ENCODE results near the gene ELOVL7. TPM values are rescaled to one million over a fixed set of nuclear protein-coding genes. Genes with fewer than 3 reads are reported as not detected.
A peak's percentile ranks its signal among the peaks of the same experiment; 100 is the strongest.

ELOVL7 gene
- total RNA-seq, 1 experiment from 2014 or later = 2.5 TPM

DNA sequence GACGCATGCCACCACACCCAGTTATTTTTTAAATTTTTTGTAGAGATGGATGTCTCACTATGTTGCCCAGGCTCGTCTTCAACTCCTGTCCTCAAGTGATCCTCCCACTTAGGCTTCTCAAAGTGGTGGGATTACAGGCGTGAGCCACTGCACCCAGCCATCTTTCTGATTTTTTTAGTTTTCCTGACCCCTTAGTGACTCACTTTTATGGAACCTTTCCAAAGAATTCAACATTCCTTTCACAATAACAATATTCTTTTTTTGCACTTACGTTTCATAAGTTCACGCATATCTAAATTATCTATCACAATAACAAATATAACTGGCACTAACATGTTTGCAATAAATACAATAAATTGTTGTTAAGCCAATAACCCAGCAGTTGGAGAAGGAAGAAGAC is 8.5 kb downstream of the ELOVL7 start:
- peaks cover 23% of the 10 kb centered on the region in 2 experiments for H3K4me1 Mint-ChIP-seq
- H4K5ac ChIP-seq (ENCODE audit: insufficient read length, low read depth, low read length) = no peak overlapping the region
- H3K9ac ChIP-seq (ENCODE audit: extremely low read depth, insufficient read length, low read length) = no peak overlapping the region
- no peak overlapping the region for H3K4ac ChIP-seq (ENCODE audit: low read depth, low read length)
- H4K20me1 ChIP-seq (ENCODE audit: control insufficient read depth, insufficient read depth, insufficient read length) = no peaks in the 10 kb centered on the region
- peak overlapping the region in 1 of 3 experiments; percentile 24; a peak in 1 of 7 replicates for H3K27ac Mint-ChIP-seq
- H2BK15ac ChIP-seq (ENCODE audit: low read depth, low read length) = no peak overlapping the region
- no peaks in the 10 kb centered on the region for H3K9me3 Mint-ChIP-seq
- peak overlapping the region; percentile 89 for H2AK5ac ChIP-seq (ENCODE audit: insufficient read length, low read length)
- H2BK5ac ChIP-seq (ENCODE audit: insufficient read length, low read length) = no peak overlapping the region
- no peak overlapping the region for H3K27ac ChIP-seq (ENCODE audit: insufficient read length, low read depth, low read length)
- H3K4me1 ChIP-seq (ENCODE audit: insufficient read depth, low read length) = peaks cover 6% of the 10 kb centered on the region; the same call in 1 of the 2 replicates
- no peaks in the 10 kb centered on the region for H3K9me3 ChIP-seq (ENCODE audit: control insufficient read depth, low read depth, low read length)
- no peak overlapping the region for H3K18ac ChIP-seq (ENCODE audit: insufficient read length, low read depth, low read length)
- H3K23ac ChIP-seq (ENCODE audit: insufficient read length, low read depth, low read length) = no peak overlapping the region
- H3K14ac ChIP-seq (ENCODE audit: insufficient read depth, low read length) = no peak overlapping the region
- no peak overlapping the region for H2AFZ ChIP-seq (ENCODE audit: low read length)
- H2BK20ac ChIP-seq (ENCODE audit: low read depth, low read length, poor library complexity, severe bottlenecking) = no peak overlapping the region
- no peak overlapping the region for H3K56ac ChIP-seq (ENCODE audit: insufficient read length, low read depth, low read length)
- DNase-seq = no peak
- no peak overlapping the region for H4K91ac ChIP-seq (ENCODE audit: insufficient read length, low read depth, low read length)
- no peak overlapping the region for H2BK120ac ChIP-seq (ENCODE audit: low read depth, low read length, poor library complexity, severe bottlenecking)
- no peaks in the 10 kb centered on the region for H3K27me3 ChIP-seq (ENCODE audit: insufficient read depth, low read length)
- no peak overlapping the region for H3T11ph ChIP-seq (ENCODE audit: low read length)
- no peaks in the 10 kb centered on the region for H3K79me1 ChIP-seq (ENCODE audit: insufficient read depth, low read depth, low read length, poor library complexity, severe bottlenecking)
- no peak overlapping the region for H2BK12ac ChIP-seq (ENCODE audit: insufficient read length, low read depth, low read length)
- no peaks in the 10 kb centered on the region for H3K23me2 ChIP-seq (ENCODE audit: insufficient read length, low read depth, low read length, poor library complexity, severe bottlenecking)
- TF ChIP-seq, protein P1, sequence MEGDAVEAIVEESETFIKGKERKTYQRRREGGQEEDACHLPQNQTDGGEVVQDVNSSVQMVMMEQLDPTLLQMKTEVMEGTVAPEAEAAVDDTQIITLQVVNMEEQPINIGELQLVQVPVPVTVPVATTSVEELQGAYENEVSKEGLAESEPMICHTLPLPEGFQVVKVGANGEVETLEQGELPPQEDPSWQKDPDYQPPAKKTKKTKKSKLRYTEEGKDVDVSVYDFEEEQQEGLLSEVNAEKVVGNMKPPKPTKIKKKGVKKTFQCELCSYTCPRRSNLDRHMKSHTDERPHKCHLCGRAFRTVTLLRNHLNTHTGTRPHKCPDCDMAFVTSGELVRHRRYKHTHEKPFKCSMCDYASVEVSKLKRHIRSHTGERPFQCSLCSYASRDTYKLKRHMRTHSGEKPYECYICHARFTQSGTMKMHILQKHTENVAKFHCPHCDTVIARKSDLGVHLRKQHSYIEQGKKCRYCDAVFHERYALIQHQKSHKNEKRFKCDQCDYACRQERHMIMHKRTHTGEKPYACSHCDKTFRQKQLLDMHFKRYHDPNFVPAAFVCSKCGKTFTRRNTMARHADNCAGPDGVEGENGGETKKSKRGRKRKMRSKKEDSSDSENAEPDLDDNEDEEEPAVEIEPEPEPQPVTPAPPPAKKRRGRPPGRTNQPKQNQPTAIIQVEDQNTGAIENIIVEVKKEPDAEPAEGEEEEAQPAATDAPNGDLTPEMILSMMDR (conservative IDR thresholded peaks at IDR 0.05) = no peak
- no peak overlapping the region for H3K4me3 Mint-ChIP-seq
- no peaks in the 10 kb centered on the region for H3K36me3 Mint-ChIP-seq (ENCODE audit: insufficient read depth in 1 of 3, low read depth in 3 of 3)
- H3K4me2 ChIP-seq (ENCODE audit: insufficient read depth, insufficient read length, low read length) = no peak overlapping the region
- no peaks in the 10 kb centered on the region for H3K79me2 ChIP-seq (ENCODE audit: insufficient read depth, low read length)
- H3K27me3 Mint-ChIP-seq (ENCODE audit: low read depth) = no peaks in the 10 kb centered on the region; the same call in 1 of the 2 replicates
- H4K8ac ChIP-seq (replicated peaks; ENCODE audit: insufficient read length, low read depth, low read length) = no peak overlapping the region
- WGBS (ENCODE audit: extremely low coverage, insufficient read length, low lambda C conversion rate) = 100% methylated on average over 2 of the region's 5 CpGs
